Left kidney (tissue), 2 donors: ENCODE measurements around the gene NOS1AP. TPM values are rescaled to one million over a fixed set of nuclear protein-coding genes. Genes with fewer than 3 reads are reported as not detected.
"Not testable (repeated sequence)": the region's sequence is repeated elsewhere in the genome, so short reads cannot be mapped to it uniquely, and the experiment has no call there.

Experiments used
- DNase-seq: peaks from one replicate; pipeline ENCODE4 v3.0.0-alpha.2; 2013
- polyA plus RNA-seq: library from polyadenylated mRNA; unstranded; fragments of 120-200 nt; gene quantifications from one replicate; pipeline ENCODE4 v1.2.1, GENCODE V29; 2013; ENCODE audit not compliant: insufficient read length

NOS1AP gene
- polyA plus RNA-seq, 1 donor, result 10.7 TPM

GRCh38 chr1:162416215-162416614 is 346.7 kb downstream of the NOS1AP start:
- no peak for DNase-seq

GRCh38 chr1:162416909-162417308 is 347.4 kb downstream of the NOS1AP start:
- DNase-seq, result no peak

- DNase-seq, result no peak
Measured at GRCh38 chr1:162417650-162418049, 348.2 kb downstream of the NOS1AP start.

- DNase-seq, result not testable (repeated sequence)
Measured at GRCh38 chr1:162418584-162418983, 349.1 kb downstream of the NOS1AP start.

GRCh38 chr1:162419450-162419931 is 350.0 kb downstream of the NOS1AP start:
- DNase-seq, result not testable (repeated sequence)

Other genes with a start within 250 kb of the NOS1AP start
- 8.5 TPM for gene OLFML2B, start 45.8 kb upstream of the NOS1AP start, polyA plus RNA-seq